GM18499 (cell line): ENCODE measurements around the gene MED13L.

Experiments
- ATAC-seq: cut with Tn5 transposase; IDR thresholded peaks from one replicate; pipeline ENCODE4 v1.9.1; 2021; ENCODE audit warnings: moderate number of reproducible peaks; ENCODE audit not compliant: insufficient read depth, unreplicated experiment

MED13L gene

GRCh38 chr12:116106870-116107269, 170.6 kb downstream of the MED13L start:
- no peak for ATAC-seq

GRCh38 chr12:116104167-116104767, 173.2 kb downstream of the MED13L start:
- ATAC-seq = no peak

GRCh38 chr12:116101991-116102390, 175.5 kb downstream of the MED13L start:
- ATAC-seq = no peak

GRCh38 chr12:116099652-116100432, 177.7 kb downstream of the MED13L start:
- ATAC-seq = no peak

- ATAC-seq = no peak
Measured at GRCh38 chr12:116096874-116097273, 180.6 kb downstream of the MED13L start.

GRCh38 chr12:116094475-116094874, 183.0 kb downstream of the MED13L start:
- no peak for ATAC-seq

GRCh38 chr12:116093915-116094314, 183.6 kb downstream of the MED13L start:
- no peak for ATAC-seq

- ATAC-seq = no peak
Measured at GRCh38 chr12:116092776-116093175, 184.7 kb downstream of the MED13L start.

- no peak for ATAC-seq
Measured at GRCh38 chr12:116092162-116092561, 185.3 kb downstream of the MED13L start.

GRCh38 chr12:116091579-116091978, 185.9 kb downstream of the MED13L start:
- ATAC-seq = no peak

- ATAC-seq = no peak
Measured at GRCh38 chr12:116090516-116090915, 187.0 kb downstream of the MED13L start.

GRCh38 chr12:116089080-116089479, 188.4 kb downstream of the MED13L start:
- ATAC-seq = no peak

- no peak for ATAC-seq
Measured at GRCh38 chr12:116087962-116088361, 189.5 kb downstream of the MED13L start.

GRCh38 chr12:116087399-116087798, 190.1 kb downstream of the MED13L start:
- no peak for ATAC-seq

GRCh38 chr12:116080415-116080814, 197.1 kb downstream of the MED13L start:
- no peak for ATAC-seq

GRCh38 chr12:116078396-116078795, 199.1 kb downstream of the MED13L start:
- ATAC-seq = no peak

GRCh38 chr12:116077431-116077830, 200.1 kb downstream of the MED13L start:
- ATAC-seq = no peak

GRCh38 chr12:116076399-116076798, 201.1 kb downstream of the MED13L start:
- ATAC-seq = no peak

- ATAC-seq = no peak
Measured at GRCh38 chr12:116074686-116075085, 202.8 kb downstream of the MED13L start.

GRCh38 chr12:116071555-116072230, 205.8 kb downstream of the MED13L start:
- no peak for ATAC-seq

- no peak for ATAC-seq
Measured at GRCh38 chr12:116070444-116070843, 207.0 kb downstream of the MED13L start.
